A549 (cell line): ENCODE results near the gene TPPP3.

Source experiments
- CEBPB ChIP-seq, 2 experiments: fragments of >200 bp in 1 of 2; sonication (Bioruptor Twin) in 1 of 2; formaldehyde crosslinking in 1 of 2; IDR thresholded peaks; 2 replicates each; pipeline ENCODE4 v1.6.1; 2012 to 2016
- CTCF ChIP-seq: fragments of >200 bp; sonication (Bioruptor Twin); formaldehyde crosslinking; IDR thresholded peaks from 3 replicates; pipeline ENCODE4 v1.5.1; 2016
- EP300 ChIP-seq, 2 experiments: fragments of >200 bp; sonication (Bioruptor Twin); formaldehyde crosslinking; IDR thresholded peaks; 2 replicates in 1 of 2; 3 replicates in 1 of 2; pipeline ENCODE4 v1.6.1; 2016 to 2017
- JUN ChIP-seq, 2 experiments: fragments of >200 bp; sonication (Bioruptor Twin); formaldehyde crosslinking; IDR thresholded peaks; 2 replicates in 1 of 2; 3 replicates in 1 of 2; pipeline ENCODE4 v1.6.1; 2016 to 2017
- JUNB ChIP-seq: fragments of >200 bp; sonication (Bioruptor Twin); formaldehyde crosslinking; IDR thresholded peaks from 2 replicates; pipeline ENCODE4 v1.6.1; 2016
- KDM1A ChIP-seq: fragments of 200-600 bp; sonication (generic); IDR thresholded peaks from 2 replicates; pipeline ENCODE4 v1.6.1; 2016; ENCODE audit warnings: low read depth, mild to moderate bottlenecking
- MYC ChIP-seq: IDR thresholded peaks from 2 replicates; pipeline ENCODE4 v1.6.1; 2012; ENCODE audit warnings: mild to moderate bottlenecking, inconsistent platforms, low read length, improper control_type of control experiment, borderline replicate concordance
- NR3C1 ChIP-seq: fragments of >200 bp; sonication (Bioruptor Twin); formaldehyde crosslinking; IDR thresholded peaks from 3 replicates; pipeline ENCODE4 v1.6.1; 2017
- POLR2A ChIP-seq: IDR thresholded peaks from 2 replicates; pipeline ENCODE4 v1.6.1; 2012; ENCODE audit warnings: mild to moderate bottlenecking, low read length
- RAD21 ChIP-seq, 2 experiments: fragments of >200 bp in 1 of 2; sonication (Bioruptor Twin) in 1 of 2; formaldehyde crosslinking in 1 of 2; IDR thresholded peaks in 1 of 2; conservative IDR thresholded peaks in 1 of 2; 2 replicates in 1 of 2; 3 replicates in 1 of 2; pipeline ENCODE4 v1.6.1; 2012 to 2018; ENCODE audit warnings: inconsistent platforms in 1 of 2
- RARB ChIP-seq: fragments of 250-450 bp; sonication (Bioruptor Pico); IDR thresholded peaks from 2 replicates; pipeline ENCODE4 v1.8.0; 2021; ENCODE audit warnings: mild to moderate bottlenecking, moderate library complexity
- SMC3 ChIP-seq: fragments of >200 bp; sonication (Bioruptor Twin); formaldehyde crosslinking; IDR thresholded peaks from 3 replicates; pipeline ENCODE4 v1.6.1; 2018; ENCODE audit warnings: inconsistent platforms
- SREBF2 ChIP-seq: fragments of 450-650 bp; IDR thresholded peaks from 2 replicates; pipeline ENCODE4 v1.6.1; 2014; ENCODE audit warnings: mild to moderate bottlenecking, moderate library complexity

GRCh38 chr16:67412294-67412693, 19.0 kb upstream of the TPPP3 start:
- no peak for TF ChIP-seq MYC
- TF ChIP-seq POLR2A: no peak
- no peak for TF ChIP-seq CTCF
- no peak for TF ChIP-seq RAD21 (conservative IDR thresholded peaks at IDR 0.05 in 1 of 2, IDR thresholded peaks at IDR 0.05 in 1 of 2)
- no peak for TF ChIP-seq SMC3
- TF ChIP-seq RARB (CRISPR knock-in tag): no peak
- no peak for TF ChIP-seq JUN (IDR thresholded peaks at IDR 0.05)
- TF ChIP-seq EP300 (IDR thresholded peaks at IDR 0.05): no peak
- TF ChIP-seq SREBF2: no peak
- TF ChIP-seq NR3C1: no peak
- TF ChIP-seq KDM1A: no peak
- TF ChIP-seq JUNB: no peak
- TF ChIP-seq CEBPB (IDR thresholded peaks at IDR 0.05): no peak
